ENCODE measurements around the gene ZNF70.
A peak's percentile ranks its signal among the peaks of the same experiment; 100 is the strongest.

ZNF70 gene

GRCh38 chr22:23716811-23717801, 33.8 kb downstream of the ZNF70 start:
- DNase-seq (ENCODE audit: low read depth), result peak; percentile 71

- DNase-seq (ENCODE audit: low read depth), result no peak
Observed at GRCh38 chr22:23715806-23716375, 35.0 kb downstream of the ZNF70 start.

- no peak for DNase-seq (ENCODE audit: low read depth)
Observed at GRCh38 chr22:23714596-23715578, 36.0 kb downstream of the ZNF70 start.

GRCh38 chr22:23713696-23714595, 37.0 kb downstream of the ZNF70 start:
- DNase-seq (ENCODE audit: low read depth), result no peak

- DNase-seq (ENCODE audit: low read depth), result no peak
Observed at GRCh38 chr22:23712256-23712655, 38.7 kb downstream of the ZNF70 start.

- DNase-seq (ENCODE audit: low read depth), result no peak
Observed at GRCh38 chr22:23709107-23709506, 41.8 kb downstream of the ZNF70 start.

- DNase-seq (ENCODE audit: low read depth), result no peak
Observed at GRCh38 chr22:23708270-23708669, 42.6 kb downstream of the ZNF70 start.

GRCh38 chr22:23705358-23705757, 45.6 kb downstream of the ZNF70 start:
- no peak for DNase-seq (ENCODE audit: low read depth)

- no peak for DNase-seq (ENCODE audit: low read depth)
Observed at GRCh38 chr22:23704829-23705228, 46.1 kb downstream of the ZNF70 start.

- no peak for DNase-seq (ENCODE audit: low read depth)
Observed at GRCh38 chr22:23704062-23704461, 46.9 kb downstream of the ZNF70 start.

GRCh38 chr22:23700706-23701105, 50.2 kb downstream of the ZNF70 start:
- no peak for DNase-seq (ENCODE audit: low read depth)

GRCh38 chr22:23698673-23699235, 52.2 kb downstream of the ZNF70 start:
- DNase-seq (ENCODE audit: low read depth), result no peak

- no peak for DNase-seq (ENCODE audit: low read depth)
Observed at GRCh38 chr22:23698094-23698493, 52.8 kb downstream of the ZNF70 start.

- DNase-seq (ENCODE audit: low read depth), result no peak
Observed at GRCh38 chr22:23697031-23697970, 53.6 kb downstream of the ZNF70 start.

GRCh38 chr22:23696326-23696851, 54.5 kb downstream of the ZNF70 start:
- DNase-seq (ENCODE audit: low read depth), result peak; percentile 60

GRCh38 chr22:23695571-23696325, 55.2 kb downstream of the ZNF70 start:
- no peak for DNase-seq (ENCODE audit: low read depth)

- DNase-seq (ENCODE audit: low read depth), result no peak
Observed at GRCh38 chr22:23695141-23695540, 55.8 kb downstream of the ZNF70 start.

GRCh38 chr22:23693979-23694680, 56.8 kb downstream of the ZNF70 start:
- DNase-seq (ENCODE audit: low read depth), result no peak
